Hematopoietic multipotent progenitor cell treated with erythropoietin and hydrocortisone succinate and interleukin-3 and kit ligand, for 17 days (in vitro differentiated cells): ENCODE data around the gene PELO.

Experiments used
- DNase-seq: peaks from one replicate; pipeline ENCODE4 v3.0.0-alpha.2; 2015; ENCODE audit warnings: low spot score

Gene PELO

GRCh38 chr5:52831786-52832511, 44.2 kb downstream of the PELO start:
- no peak for DNase-seq

- no peak for DNase-seq
These were observed 46.6 kb downstream of the PELO start for GRCh38 chr5:52834320-52834719.

GRCh38 chr5:52837068-52837467, 49.4 kb downstream of the PELO start:
- DNase-seq: no peak
